K562 treated with DMSO at 1 percent for 48 hours (cell line): ENCODE data around the gene SPACA6. TPM values are rescaled to one million over a fixed set of nuclear protein-coding genes. Genes with fewer than 3 reads are reported as not detected.

Experiments used
- total RNA-seq: library from RNA; unstranded; fragments of 300-600 nt; gene quantifications from 2 replicates; pipeline ENCODE4 v1.2.3, GENCODE V29; 2022; ENCODE audit warnings: low replicate concordance; ENCODE audit errors: extremely low read depth

The SPACA6 gene
- not detected in 2 replicates for total RNA-seq

DNA sequence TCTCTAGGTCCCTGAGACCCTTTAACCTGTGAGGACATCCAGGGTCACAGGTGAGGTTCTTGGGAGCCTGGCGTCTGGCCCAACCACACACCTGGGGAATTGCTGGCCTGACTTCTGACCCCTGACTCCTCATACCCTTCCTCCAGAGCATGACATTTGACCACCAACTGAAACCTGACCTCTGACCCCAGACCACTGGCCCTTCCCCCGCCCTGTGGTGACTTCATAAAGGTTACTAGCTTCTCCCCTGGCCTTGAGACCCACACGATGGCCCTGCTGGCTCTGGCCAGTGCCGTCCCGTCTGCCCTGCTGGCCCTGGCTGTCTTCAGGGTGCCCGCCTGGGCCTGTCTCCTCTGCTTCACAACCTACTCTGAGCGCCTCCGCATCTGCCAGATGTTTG lies at the start of gene SPACA6:
SPACA6 (plus strand) TSS at position 71 of the 400 bp plus-strand sequence; CDS start at position 268, 197 bp downstream.

DNA sequence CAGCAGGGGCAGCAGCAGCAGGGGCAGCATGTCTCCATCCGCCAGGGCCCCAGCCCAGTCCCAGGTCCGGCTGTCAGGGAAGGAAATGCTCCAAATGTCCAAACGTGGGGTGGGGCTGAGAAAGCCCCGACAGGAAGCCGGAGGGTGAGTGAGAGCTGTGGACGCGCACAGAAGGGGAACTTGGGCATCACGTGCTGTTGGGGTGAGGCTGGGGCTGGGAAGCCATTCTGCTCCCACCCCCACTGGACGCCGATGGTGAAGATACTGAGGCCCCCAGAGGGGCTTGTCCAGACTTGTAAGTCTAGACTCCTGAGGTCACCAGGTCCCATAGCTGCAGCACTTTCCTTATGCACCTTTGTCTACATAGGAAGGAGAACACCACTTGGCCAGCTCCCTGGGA lies 46.4 kb upstream of the SPACA6 start, which contains the start of gene SIGLEC14:
SIGLEC14 (minus strand) TSS at position 96 of the 400 bp plus-strand sequence; CDS start at position 30, 66 bp downstream.

GRCh38 chr19:51751655-51752054 lies 58.5 kb downstream of the SPACA6 start, which contains the start of gene FPR1:
Gene FPR1, minus strand, starts transcription at chr19:51751878. Its CDS starts 4,884 bp downstream, at chr19:51746994.

Other genes with a start within 250 kb of the SPACA6 start
- gene SIGLEC8, start 234.9 kb upstream of the SPACA6 start, total RNA-seq, result not detected in 2 replicates
- gene CEACAM18, start 214.8 kb upstream of the SPACA6 start, total RNA-seq, result not detected in 2 replicates
- not detected in 2 replicates for gene SIGLEC12, start 191.5 kb upstream of the SPACA6 start, total RNA-seq
- not detected in 2 replicates for gene SIGLEC6, start 161.7 kb upstream of the SPACA6 start, total RNA-seq
- gene ZNF175, start 122.0 kb upstream of the SPACA6 start, total RNA-seq, result not detected in 2 replicates
- not detected in 2 replicates for gene SIGLEC5, start 62.9 kb upstream of the SPACA6 start, total RNA-seq
- not detected in 2 replicates for gene SIGLEC14, start 46.5 kb upstream of the SPACA6 start, total RNA-seq
- gene HAS1, start 30.7 kb downstream of the SPACA6 start, total RNA-seq, result not detected in 2 replicates
- gene FPR1, start 58.5 kb downstream of the SPACA6 start, total RNA-seq, result not detected in 2 replicates
- not detected in 2 replicates for gene FPR2, start 67.8 kb downstream of the SPACA6 start, total RNA-seq
- gene FPR3, start 101.8 kb downstream of the SPACA6 start, total RNA-seq, result not detected in 2 replicates
- not detected in 2 replicates for gene ZNF577, start 194.6 kb downstream of the SPACA6 start, total RNA-seq
- gene ZNF649, start 211.7 kb downstream of the SPACA6 start, total RNA-seq, result not detected in 2 replicates
- not detected in 2 replicates for gene ZNF613, start 234.1 kb downstream of the SPACA6 start, total RNA-seq